HEK293 (cell line): ENCODE results near the gene P2RY6.
"Not testable (repeated sequence)": the region's sequence is repeated elsewhere in the genome, so short reads cannot be mapped to it uniquely, and the experiment has no call there.

Experiments used
- CTCF ChIA-PET: fragments of 350-600 bp; formaldehyde crosslinking; extraction: SDS; loops from one replicate; lab custom pipeline; 2021; ENCODE audit warnings: antibody characterized with exemption; lab: Yijun Ruan, JAX
- POLR2A ChIA-PET: fragments of 300-600 bp; formaldehyde crosslinking; extraction: SDS; loops from one replicate; lab custom pipeline; 2020; ENCODE audit warnings: antibody characterized with exemption, inconsistent platforms; lab: Yijun Ruan, JAX
- H3K27ac ChIP-seq: fragments of 200-500 bp; sonication (Bioruptor generic); 2 replicates; pipeline ENCODE4 v1.5.1; 2014; ENCODE audit warnings: low read depth, low read length, control low read depth, inconsistent platforms; ENCODE audit errors: extremely low read depth
- H3K36me3 ChIP-seq, 2 experiments: fragments of 200-500 bp in 1 of 2; sonication (Bioruptor generic) in 1 of 2; 1 replicate in 1 of 2; 2 replicates in 1 of 2; pipeline ENCODE4 v1.5.1; 2014 to 2017; ENCODE audit warnings: inconsistent platforms in 2 of 2, low read length in 2 of 2; ENCODE audit not compliant: control insufficient read depth in 2 of 2, insufficient read depth in 1 of 2
- H3K4me1 ChIP-seq: fragments of 200-500 bp; sonication (Bioruptor generic); 2 replicates; pipeline ENCODE4 v1.5.1; 2014; ENCODE audit warnings: mild to moderate bottlenecking, low read length, inconsistent platforms; ENCODE audit not compliant: control insufficient read depth, insufficient read depth
- H3K4me3 ChIP-seq: 2 replicates; pipeline ENCODE4 v1.5.1; 2011; ENCODE audit warnings: low read depth, mild to moderate bottlenecking, control low read depth, low read length, moderate library complexity
- H3K9me3 ChIP-seq: fragments of 200-500 bp; sonication (Bioruptor generic); 2 replicates; pipeline ENCODE4 v1.5.1; 2014; ENCODE audit warnings: low read depth, low read length, inconsistent platforms; ENCODE audit not compliant: control insufficient read depth, insufficient read depth
- BCL6B ChIP-seq: fragments of 450-650 bp; formaldehyde crosslinking; IDR thresholded peaks from 2 replicates; pipeline ENCODE4 v1.5.1; 2017; ENCODE audit warnings: missing biosample characterization, missing genetic modification characterization
- EGR2 ChIP-seq: fragments of 450-650 bp; formaldehyde crosslinking; IDR thresholded peaks from 2 replicates; pipeline ENCODE4 v1.5.1; 2016; ENCODE audit warnings: low read depth, missing biosample characterization, missing genetic modification characterization
- MYNN ChIP-seq: fragments of 450-650 bp; formaldehyde crosslinking; IDR thresholded peaks from 2 replicates; pipeline ENCODE4 v1.5.1; 2016; ENCODE audit warnings: missing biosample characterization, missing genetic modification characterization, borderline replicate concordance
- SP3 ChIP-seq: fragments of 450-650 bp; formaldehyde crosslinking; IDR thresholded peaks from 2 replicates; pipeline ENCODE4 v1.5.1; 2016; ENCODE audit warnings: missing biosample characterization, missing genetic modification characterization
- ZBTB11 ChIP-seq: fragments of 450-650 bp; formaldehyde crosslinking; conservative IDR thresholded peaks from 2 replicates; pipeline ENCODE4 v1.5.1; 2016; ENCODE audit warnings: low read depth, missing biosample characterization, missing genetic modification characterization
- ZBTB6 ChIP-seq: fragments of 450-650 bp; formaldehyde crosslinking; IDR thresholded peaks from 2 replicates; pipeline ENCODE4 v1.5.1; 2017; ENCODE audit warnings: missing biosample characterization, missing genetic modification characterization
- ZFP41 ChIP-seq: fragments of 450-650 bp; formaldehyde crosslinking; IDR thresholded peaks from 2 replicates; pipeline ENCODE4 v1.5.1; 2016; ENCODE audit warnings: missing biosample characterization, missing genetic modification characterization, borderline replicate concordance
- ZNF112 ChIP-seq: fragments of 450-650 bp; formaldehyde crosslinking; IDR thresholded peaks from 2 replicates; pipeline ENCODE4 v1.5.0; 2017; ENCODE audit warnings: missing biosample characterization, missing genetic modification characterization
- ZNF169 ChIP-seq: fragments of 450-650 bp; formaldehyde crosslinking; IDR thresholded peaks from 2 replicates; pipeline ENCODE4 v1.5.1; 2016; ENCODE audit warnings: missing biosample characterization, missing genetic modification characterization
- ZNF24 ChIP-seq: fragments of 450-650 bp; formaldehyde crosslinking; IDR thresholded peaks from 2 replicates; pipeline ENCODE4 v1.5.1; 2016; ENCODE audit warnings: missing biosample characterization, missing genetic modification characterization
- ZNF248 ChIP-seq: fragments of 450-650 bp; formaldehyde crosslinking; IDR thresholded peaks from 2 replicates; pipeline ENCODE4 v1.5.1; 2017; ENCODE audit warnings: missing biosample characterization, missing genetic modification characterization
- ZNF302 ChIP-seq: fragments of 450-650 bp; formaldehyde crosslinking; IDR thresholded peaks from 2 replicates; pipeline ENCODE4 v1.5.1; 2016; ENCODE audit warnings: missing biosample characterization, missing genetic modification characterization, low read depth
- ZNF354C ChIP-seq: fragments of 450-650 bp; formaldehyde crosslinking; IDR thresholded peaks from 2 replicates; pipeline ENCODE4 v1.5.1; 2016; ENCODE audit warnings: missing biosample characterization, missing genetic modification characterization, low read depth, borderline replicate concordance
- ZNF366 ChIP-seq: fragments of 450-650 bp; formaldehyde crosslinking; conservative IDR thresholded peaks from 2 replicates; pipeline ENCODE4 v1.5.1; 2016; ENCODE audit warnings: missing biosample characterization, missing genetic modification characterization
- ZNF398 ChIP-seq: fragments of 450-650 bp; formaldehyde crosslinking; IDR thresholded peaks from 2 replicates; pipeline ENCODE4 v1.5.1; 2017; ENCODE audit warnings: missing biosample characterization, missing genetic modification characterization
- ZNF404 ChIP-seq: fragments of 450-650 bp; formaldehyde crosslinking; IDR thresholded peaks from 2 replicates; pipeline ENCODE4 v1.5.1; 2017; ENCODE audit warnings: missing biosample characterization, missing genetic modification characterization
- ZNF629 ChIP-seq: fragments of 450-650 bp; formaldehyde crosslinking; IDR thresholded peaks from 2 replicates; pipeline ENCODE4 v1.5.1; 2017; ENCODE audit warnings: missing biosample characterization, missing genetic modification characterization
- ZNF645 ChIP-seq: fragments of 450-650 bp; formaldehyde crosslinking; IDR thresholded peaks from 2 replicates; pipeline ENCODE4; 2016; ENCODE audit warnings: missing biosample characterization, missing genetic modification characterization
- ZNF664 ChIP-seq: fragments of 450-650 bp; formaldehyde crosslinking; IDR thresholded peaks from 2 replicates; pipeline ENCODE4 v1.5.1; 2016; ENCODE audit warnings: missing biosample characterization, missing genetic modification characterization
- ZNF701 ChIP-seq: fragments of 450-650 bp; formaldehyde crosslinking; IDR thresholded peaks from 2 replicates; pipeline ENCODE4 v1.5.1; 2016; ENCODE audit warnings: missing biosample characterization, missing genetic modification characterization

Gene P2RY6

GRCh38 chr11:73230931-73231330, 41.2 kb upstream of the P2RY6 start:
- POLR2A ChIA-PET, result no interaction called here
- H3K9me3 ChIP-seq, result no peaks in the 10 kb centered on the region
- H3K4me1 ChIP-seq, result no peaks in the 10 kb centered on the region
- H3K27ac ChIP-seq, result no peak overlapping the region
- H3K36me3 ChIP-seq, result no peaks in the 10 kb centered on the region
- no peak overlapping the region for H3K4me3 ChIP-seq
- TF ChIP-seq ZNF24 (tag by site-specific recombination), result no peak
- TF ChIP-seq EGR2 (tag by site-specific recombination), result 0 out of 2 replicates have a peak, but pooled peaks have one; percentile 17
- CTCF ChIA-PET, result no interaction called here

GRCh38 chr11:73232487-73232886, 39.7 kb upstream of the P2RY6 start:
- POLR2A ChIA-PET, H3K36me3 ChIP-seq, H3K27ac ChIP-seq, H3K4me3 ChIP-seq, H3K4me1 ChIP-seq, H3K9me3 ChIP-seq: not testable (repeated sequence)
- CTCF ChIA-PET, result interaction anchor here (1.1 to 2.1 kb wide), 3 partner anchors 48 to 103 kb away, joined by 5 to 7 read pairs (median 6); no protein-coding TSS in a partner anchor

- Histone ChIP-seq H3K9me3 (no peaks in the 10 kb centered on the region), H3K4me3 (no peak overlapping the region), H3K27ac (no peak overlapping the region), H3K4me1 (no peaks in the 10 kb centered on the region), H3K36me3 (no peaks in the 10 kb centered on the region)
- TF ChIP-seq ZNF629 (tag by site-specific recombination), result no peak
- no peak for TF ChIP-seq ZNF645
- TF ChIP-seq ZNF248, result no peak
- no peak for TF ChIP-seq BCL6B (tag by site-specific recombination)
- no peak for TF ChIP-seq ZNF169
- TF ChIP-seq ZNF664, result no peak
- no peak for TF ChIP-seq ZNF701 (tag by site-specific recombination)
- TF ChIP-seq MYNN (tag by site-specific recombination), result no peak
- TF ChIP-seq SP3, result no peak
- TF ChIP-seq ZNF112 (tag by site-specific recombination), result no peak
- TF ChIP-seq ZNF366 (tag by site-specific recombination), result no peak
- no peak for TF ChIP-seq ZNF404 (tag by site-specific recombination)
- no peak for TF ChIP-seq ZNF398 (tag by site-specific recombination)
- no peak for TF ChIP-seq ZNF354C (tag by site-specific recombination)
- no peak for TF ChIP-seq ZBTB6 (tag by site-specific recombination)
- no peak for TF ChIP-seq ZFP41
- no peak for TF ChIP-seq ZBTB11 (tag by site-specific recombination)
- no peak for TF ChIP-seq ZNF302
- POLR2A ChIA-PET, result interaction anchor here (0.5 to 0.7 kb wide), 2 partner anchors 37 to 46 kb away, joined by 3 read pairs; no protein-coding TSS in a partner anchor
- CTCF ChIA-PET, result interaction anchor here (0.8 to 2.1 kb wide), 5 partner anchors 8 to 103 kb away, joined by 4 to 7 read pairs (median 5); no protein-coding TSS in a partner anchor
Observed at GRCh38 chr11:73233211-73233610, 38.9 kb upstream of the P2RY6 start.
